ENCODE results near the gene AUNIP.

- TF ChIP-seq EP300 (IDR thresholded peaks at IDR 0.05; ENCODE audit: borderline replicate concordance in 1 of 2, low read depth in 2 of 2, low read length in 2 of 2) (no peak), POLR2A (IDR thresholded peaks at IDR 0.05; ENCODE audit: control extremely low read depth in 1 of 2, low read depth in 2 of 2, low read length in 2 of 2) (no peak), HDAC6 (IDR thresholded peaks at IDR 0.05; ENCODE audit: low read depth, low read length) (no peak), TEAD4 (IDR thresholded peaks at IDR 0.05; ENCODE audit: low read depth, low read length) (no peak), BRCA1 (IDR thresholded peaks at IDR 0.05; ENCODE audit: low read depth, low read length) (no peak), CHD7 (IDR thresholded peaks at IDR 0.05; ENCODE audit: insufficient replicate concordance, low read length) (no peak)
- TF ChIP-seq, protein P1, sequence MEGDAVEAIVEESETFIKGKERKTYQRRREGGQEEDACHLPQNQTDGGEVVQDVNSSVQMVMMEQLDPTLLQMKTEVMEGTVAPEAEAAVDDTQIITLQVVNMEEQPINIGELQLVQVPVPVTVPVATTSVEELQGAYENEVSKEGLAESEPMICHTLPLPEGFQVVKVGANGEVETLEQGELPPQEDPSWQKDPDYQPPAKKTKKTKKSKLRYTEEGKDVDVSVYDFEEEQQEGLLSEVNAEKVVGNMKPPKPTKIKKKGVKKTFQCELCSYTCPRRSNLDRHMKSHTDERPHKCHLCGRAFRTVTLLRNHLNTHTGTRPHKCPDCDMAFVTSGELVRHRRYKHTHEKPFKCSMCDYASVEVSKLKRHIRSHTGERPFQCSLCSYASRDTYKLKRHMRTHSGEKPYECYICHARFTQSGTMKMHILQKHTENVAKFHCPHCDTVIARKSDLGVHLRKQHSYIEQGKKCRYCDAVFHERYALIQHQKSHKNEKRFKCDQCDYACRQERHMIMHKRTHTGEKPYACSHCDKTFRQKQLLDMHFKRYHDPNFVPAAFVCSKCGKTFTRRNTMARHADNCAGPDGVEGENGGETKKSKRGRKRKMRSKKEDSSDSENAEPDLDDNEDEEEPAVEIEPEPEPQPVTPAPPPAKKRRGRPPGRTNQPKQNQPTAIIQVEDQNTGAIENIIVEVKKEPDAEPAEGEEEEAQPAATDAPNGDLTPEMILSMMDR (IDR thresholded peaks at IDR 0.05; ENCODE audit: control extremely low read depth in 1 of 3, insufficient read depth in 1 of 3, low read depth in 1 of 3, low read length in 3 of 3) = no peak
Measured at GRCh38 chr1:25795211-25795610, 64.0 kb downstream of the AUNIP start.

Data from H1 (cell line).